Neural cell (in vitro differentiated cells): ENCODE results near the gene RIPOR2. TPM values are rescaled to one million over a fixed set of nuclear protein-coding genes. Genes with fewer than 3 reads are reported as not detected.

ENCODE experiments used
- H2AFZ ChIP-seq: fragments of 200-600, 300-800 bp; sonication (generic), shearing (Covaris generic); 2 replicates; pipeline ENCODE4 v1.6.0; 2014; ENCODE audit warnings: low read depth, mild to moderate bottlenecking, antibody characterized with exemption, low read length, moderate library complexity
- H3F3A ChIP-seq: fragments of 200-600 bp; shearing (Covaris generic); 2 replicates; pipeline ENCODE4 v1.6.1; 2016; ENCODE audit warnings: mild to moderate bottlenecking, moderate library complexity, mixed read lengths, antibody characterized with exemption, low read length; ENCODE audit not compliant: insufficient read depth, poor library complexity, severe bottlenecking
- H3K27ac ChIP-seq: fragments of 200-600, 300-800 bp; sonication (generic), shearing (Covaris generic); 2 replicates; pipeline ENCODE4 v1.5.1; 2014; ENCODE audit warnings: mild to moderate bottlenecking, low read length, moderate library complexity
- H3K27me3 ChIP-seq: fragments of 300-800, 200-600 bp; sonication (generic), shearing (Covaris generic); 2 replicates; pipeline ENCODE4 v1.6.0; 2014; ENCODE audit warnings: mild to moderate bottlenecking, low read depth, low read length, moderate library complexity; ENCODE audit not compliant: insufficient read depth
- H3K36me3 ChIP-seq: fragments of 300-800, 200-600 bp; sonication (generic), shearing (Covaris generic); 2 replicates; pipeline ENCODE4 v1.5.1; 2014; ENCODE audit warnings: mild to moderate bottlenecking, antibody characterized with exemption, low read length, moderate library complexity; ENCODE audit not compliant: insufficient read depth
- H3K4me2 ChIP-seq: fragments of 300-800, 200-600 bp; sonication (generic), shearing (Covaris generic); 2 replicates; pipeline ENCODE4 v1.6.0; 2014; ENCODE audit warnings: mild to moderate bottlenecking, low read length
- H3K4me3 ChIP-seq: fragments of 300-800, 200-600 bp; sonication (generic), shearing (Covaris generic); 2 replicates; pipeline ENCODE4 v1.5.1; 2014; ENCODE audit warnings: mild to moderate bottlenecking, low read length, moderate library complexity
- H3K79me2 ChIP-seq: fragments of 200-600 bp; shearing (Covaris generic); replicated peaks from 2 replicates; pipeline ENCODE4 v1.6.0; 2014; ENCODE audit warnings: mild to moderate bottlenecking, low read length, moderate library complexity; ENCODE audit not compliant: insufficient read depth
- H3K9ac ChIP-seq: fragments of 300-800, 200-600 bp; sonication (generic), shearing (Covaris generic); 2 replicates; pipeline ENCODE4 v1.6.1; 2016; ENCODE audit warnings: mild to moderate bottlenecking, low read length, mixed read lengths
- H3K9me2 ChIP-seq: fragments of 200-600 bp; shearing (Covaris generic); 2 replicates; pipeline ENCODE4 v1.6.1; 2016; ENCODE audit warnings: mild to moderate bottlenecking, low read length, mixed read lengths; ENCODE audit not compliant: insufficient read depth
- H3K9me3 ChIP-seq: fragments of 200-600, 300-800 bp; sonication (generic), shearing (Covaris generic); 2 replicates; pipeline ENCODE4 v1.6.1; 2016; ENCODE audit warnings: mild to moderate bottlenecking, mixed run types, low read length, moderate library complexity, mixed read lengths
- H4K20me1 ChIP-seq: fragments of 200-600 bp; shearing (Covaris generic); 2 replicates; pipeline ENCODE4 v1.6.1; 2016; ENCODE audit warnings: mild to moderate bottlenecking, mixed run types; ENCODE audit not compliant: insufficient read depth
- CTCF ChIP-seq: fragments of 450-650 bp; IDR thresholded peaks from 2 replicates; pipeline ENCODE4 v1.5.1; 2014; ENCODE audit warnings: antibody characterized with exemption, mild to moderate bottlenecking, moderate library complexity; ENCODE audit not compliant: poor library complexity, severe bottlenecking
- EP300 ChIP-seq: fragments of 450-650 bp; conservative IDR thresholded peaks from 2 replicates; pipeline ENCODE4 v1.6.1; 2014; ENCODE audit warnings: antibody characterized with exemption, mild to moderate bottlenecking, moderate library complexity; ENCODE audit not compliant: poor library complexity, severe bottlenecking
- EZH2 ChIP-seq: fragments of 200-600, 300-800 bp; shearing (Covaris generic), sonication (generic); IDR thresholded peaks from 2 replicates; pipeline ENCODE4 v1.6.1; 2014; ENCODE audit warnings: antibody characterized with exemption, low read length, borderline replicate concordance, mild to moderate bottlenecking; ENCODE audit not compliant: insufficient read depth, poor library complexity, severe bottlenecking
- MXI1 ChIP-seq: fragments of 450-650 bp; conservative IDR thresholded peaks from 2 replicates; pipeline ENCODE4 v1.6.1; 2014; ENCODE audit warnings: antibody characterized with exemption, mild to moderate bottlenecking; ENCODE audit not compliant: poor library complexity, severe bottlenecking
- POLR2AphosphoS5 ChIP-seq: IDR thresholded peaks from 2 replicates; pipeline ENCODE4 v1.6.1; 2012
- RAD21 ChIP-seq: fragments of 450-650 bp; conservative IDR thresholded peaks from 2 replicates; pipeline ENCODE4 v1.6.1; 2014; ENCODE audit warnings: antibody characterized with exemption, mild to moderate bottlenecking, moderate library complexity
- REST ChIP-seq: IDR thresholded peaks from 2 replicates; pipeline ENCODE4 v1.6.1; 2012; ENCODE audit warnings: borderline replicate concordance
- SMC3 ChIP-seq: fragments of 450-650 bp; conservative IDR thresholded peaks from 2 replicates; pipeline ENCODE4 v1.6.1; 2014; ENCODE audit warnings: antibody characterized with exemption, mild to moderate bottlenecking, moderate library complexity; ENCODE audit not compliant: poor library complexity
- TAF1 ChIP-seq: IDR thresholded peaks from 2 replicates; pipeline ENCODE4 v1.6.1; 2012; ENCODE audit warnings: low read depth
- polyA plus RNA-seq: library from polyadenylated mRNA; depleted of rRNA; stranded (reverse); fragments of >200 nt; gene quantifications from 2 replicates; pipeline ENCODE4 v1.2.3, GENCODE V29; 2014

RIPOR2 gene
- polyA plus RNA-seq, 1 donor from 2014 or later, result 83.8 TPM

GRCh38 chr6:24829657-24830056 lies 106.1 kb downstream of the RIPOR2 start:
- Histone ChIP-seq H3K4me3 (no peak overlapping the region), H3K79me2 (no peaks in the 10 kb centered on the region)
- no peak for TF ChIP-seq POLR2AphosphoS5
- TF ChIP-seq CTCF, result no peak
- TF ChIP-seq EZH2, result no peak
- TF ChIP-seq EP300, result no peak
- TF ChIP-seq TAF1, result no peak
- TF ChIP-seq REST, result no peak
- no peak for TF ChIP-seq SMC3
- no peak for TF ChIP-seq RAD21
- no peak for TF ChIP-seq MXI1

GRCh38 chr6:24827970-24828369 lies 107.8 kb downstream of the RIPOR2 start:
- TF ChIP-seq MXI1, result no peak
- no peak for TF ChIP-seq TAF1
- no peak for TF ChIP-seq EP300
- TF ChIP-seq SMC3, result no peak
- no peak for TF ChIP-seq RAD21
- no peak for TF ChIP-seq POLR2AphosphoS5
- TF ChIP-seq REST, result no peak
- H4K20me1 ChIP-seq, result no peaks in the 10 kb centered on the region
- no peak overlapping the region for H3K4me3 ChIP-seq
- H3K9me3 ChIP-seq, result no peaks in the 10 kb centered on the region
- no peak overlapping the region for H2AFZ ChIP-seq
- no peak overlapping the region for H3K27ac ChIP-seq
- peaks cover 29% of the 10 kb centered on the region for H3K36me3 ChIP-seq
- no peaks in the 10 kb centered on the region for H3K79me2 ChIP-seq
- no peak overlapping the region for H3K4me2 ChIP-seq
- no peaks in the 10 kb centered on the region for H3K27me3 ChIP-seq
- H3K9me2 ChIP-seq, result no peaks in the 10 kb centered on the region
- no peaks in the 10 kb centered on the region for H3F3A ChIP-seq
- no peak overlapping the region for H3K9ac ChIP-seq

More at GRCh38 chr6:24829657-24830056, 106.1 kb downstream of the RIPOR2 start:
- no peaks in the 10 kb centered on the region for H3F3A ChIP-seq
- H3K9me2 ChIP-seq, result no peaks in the 10 kb centered on the region
- no peaks in the 10 kb centered on the region for H4K20me1 ChIP-seq
- H3K4me2 ChIP-seq, result no peak overlapping the region
- no peaks in the 10 kb centered on the region for H3K9me3 ChIP-seq
- H3K36me3 ChIP-seq, result peaks cover 24% of the 10 kb centered on the region
- no peak overlapping the region for H2AFZ ChIP-seq
- no peak overlapping the region for H3K27ac ChIP-seq
- H3K9ac ChIP-seq, result no peak overlapping the region
- H3K27me3 ChIP-seq, result no peaks in the 10 kb centered on the region
